ENCODE data around the gene TRIML2. TPM values are rescaled to one million over a fixed set of nuclear protein-coding genes. Genes with fewer than 3 reads are reported as not detected.

Gene TRIML2
- total RNA-seq, 1 experiment from 2014 or later, result 102 TPM

- Histone ChIP-seq H2BK5ac (ENCODE audit: insufficient read length, low read length) (no peak overlapping the region), H3K9me3 (ENCODE audit: control insufficient read depth, low read depth, low read length) (no peaks in the 10 kb centered on the region), H3K4me2 (ENCODE audit: insufficient read depth, insufficient read length, low read length) (no peak overlapping the region), H2BK12ac (ENCODE audit: insufficient read length, low read depth, low read length) (no peak overlapping the region), H2BK15ac (ENCODE audit: low read depth, low read length) (no peak overlapping the region), H4K91ac (ENCODE audit: insufficient read length, low read depth, low read length) (no peak overlapping the region), H2BK20ac (ENCODE audit: low read depth, low read length, poor library complexity, severe bottlenecking) (no peak overlapping the region), H3K4ac (ENCODE audit: low read depth, low read length) (no peak overlapping the region), H2BK120ac (ENCODE audit: low read depth, low read length, poor library complexity, severe bottlenecking) (no peak overlapping the region), H3T11ph (ENCODE audit: low read length) (no peak overlapping the region), H4K5ac (ENCODE audit: insufficient read length, low read depth, low read length) (no peak overlapping the region), H2AK5ac (ENCODE audit: insufficient read length, low read length) (no peak overlapping the region), H3K23me2 (ENCODE audit: insufficient read length, low read depth, low read length, poor library complexity, severe bottlenecking) (no peaks in the 10 kb centered on the region), H2AFZ (ENCODE audit: low read length) (no peak overlapping the region), H3K79me2 (ENCODE audit: insufficient read depth, low read length) (no peaks in the 10 kb centered on the region), H3K23ac (ENCODE audit: insufficient read length, low read depth, low read length) (no peak overlapping the region), H3K27me3 (ENCODE audit: insufficient read depth, low read length) (no peaks in the 10 kb centered on the region), H3K56ac (ENCODE audit: insufficient read length, low read depth, low read length) (no peak overlapping the region), H4K20me1 (ENCODE audit: control insufficient read depth, insufficient read depth, insufficient read length) (no peaks in the 10 kb centered on the region), H3K27ac (ENCODE audit: insufficient read length, low read depth, low read length) (no peak overlapping the region), H3K18ac (ENCODE audit: insufficient read length, low read depth, low read length) (no peak overlapping the region), H3K9ac (ENCODE audit: extremely low read depth, insufficient read length, low read length) (no peak overlapping the region), H3K14ac (ENCODE audit: insufficient read depth, low read length) (no peak overlapping the region), H4K8ac (replicated peaks; ENCODE audit: insufficient read length, low read depth, low read length) (no peak overlapping the region), H3K4me1 (ENCODE audit: insufficient read depth, low read length) (no peaks in the 10 kb centered on the region), H3K79me1 (ENCODE audit: insufficient read depth, low read depth, low read length, poor library complexity, severe bottlenecking) (no peaks in the 10 kb centered on the region)
- Mint-ChIP-seq H3K4me1 (peaks cover 9 to 10% of the 10 kb centered on the region in 2 experiments; a peak in 3 of 4 replicates), H3K9me3 (no peaks in the 10 kb centered on the region), H3K4me3 (no peak overlapping the region), H3K27me3 (ENCODE audit: low read depth) (no peaks in the 10 kb centered on the region; the same call in 1 of the 2 replicates), H3K27ac (no peak overlapping the region), H3K36me3 (ENCODE audit: insufficient read depth in 1 of 3, low read depth in 3 of 3) (no peaks in the 10 kb centered on the region)
- no peak for DNase-seq
- WGBS (ENCODE audit: extremely low coverage, insufficient read length, low lambda C conversion rate), result no CpG with 5 or more reads among the region's 5 CpGs
- TF ChIP-seq, protein P1, sequence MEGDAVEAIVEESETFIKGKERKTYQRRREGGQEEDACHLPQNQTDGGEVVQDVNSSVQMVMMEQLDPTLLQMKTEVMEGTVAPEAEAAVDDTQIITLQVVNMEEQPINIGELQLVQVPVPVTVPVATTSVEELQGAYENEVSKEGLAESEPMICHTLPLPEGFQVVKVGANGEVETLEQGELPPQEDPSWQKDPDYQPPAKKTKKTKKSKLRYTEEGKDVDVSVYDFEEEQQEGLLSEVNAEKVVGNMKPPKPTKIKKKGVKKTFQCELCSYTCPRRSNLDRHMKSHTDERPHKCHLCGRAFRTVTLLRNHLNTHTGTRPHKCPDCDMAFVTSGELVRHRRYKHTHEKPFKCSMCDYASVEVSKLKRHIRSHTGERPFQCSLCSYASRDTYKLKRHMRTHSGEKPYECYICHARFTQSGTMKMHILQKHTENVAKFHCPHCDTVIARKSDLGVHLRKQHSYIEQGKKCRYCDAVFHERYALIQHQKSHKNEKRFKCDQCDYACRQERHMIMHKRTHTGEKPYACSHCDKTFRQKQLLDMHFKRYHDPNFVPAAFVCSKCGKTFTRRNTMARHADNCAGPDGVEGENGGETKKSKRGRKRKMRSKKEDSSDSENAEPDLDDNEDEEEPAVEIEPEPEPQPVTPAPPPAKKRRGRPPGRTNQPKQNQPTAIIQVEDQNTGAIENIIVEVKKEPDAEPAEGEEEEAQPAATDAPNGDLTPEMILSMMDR (conservative IDR thresholded peaks at IDR 0.05), result no peak
Measured at GRCh38 chr4:188132232-188132631, 22.8 kb upstream of the TRIML2 start.
